Progenitor cell of endocrine pancreas (in vitro differentiated cells): ENCODE measurements around the gene MPIG6B. TPM values are rescaled to one million over a fixed set of nuclear protein-coding genes. Genes with fewer than 3 reads are reported as not detected.

ENCODE experiments used
- DNase-seq: peaks from one replicate; pipeline ENCODE4 v3.0.0; 2021; ENCODE audit warnings: low spot score; ENCODE audit not compliant: unreplicated experiment
- H3K27ac Mint-ChIP-seq: 2 replicates; pipeline ENCODE4 v1.8.0; 2021; ENCODE audit warnings: mild to moderate bottlenecking, moderate library complexity, mixed read lengths
- H3K27me3 Mint-ChIP-seq: 2 replicates; pipeline ENCODE4 v1.8.0; 2021; ENCODE audit warnings: mixed read lengths
- H3K36me3 Mint-ChIP-seq: 2 replicates; pipeline ENCODE4 v1.8.0; 2022; ENCODE audit warnings: mixed read lengths; ENCODE audit not compliant: insufficient read depth
- H3K4me1 Mint-ChIP-seq: 2 replicates; pipeline ENCODE4 v1.8.0; 2021; ENCODE audit warnings: low read depth, mixed read lengths
- H3K4me3 Mint-ChIP-seq: 2 replicates; pipeline ENCODE4 v1.8.0; 2021; ENCODE audit warnings: low read depth, mild to moderate bottlenecking, moderate library complexity, mixed read lengths
- H3K9me3 Mint-ChIP-seq: 2 replicates; pipeline ENCODE4 v1.8.0; 2021; ENCODE audit warnings: low read depth, mixed read lengths
- total RNA-seq: library from RNA; stranded (reverse); gene quantifications from 2 replicates; pipeline ENCODE4 v1.2.1, GENCODE V29; 2021
- TF ChIP-seq, protein P1 (sequence below): fragments of 200-600 bp; sonication (generic); IDR thresholded peaks from one replicate; pipeline ENCODE4 v1.5.0; 2021; ENCODE audit warnings: antibody characterized with exemption, mild to moderate bottlenecking; ENCODE audit not compliant: unreplicated experiment

The MPIG6B gene
- total RNA-seq, 1 donor from 2014 or later: not detected

DNA sequence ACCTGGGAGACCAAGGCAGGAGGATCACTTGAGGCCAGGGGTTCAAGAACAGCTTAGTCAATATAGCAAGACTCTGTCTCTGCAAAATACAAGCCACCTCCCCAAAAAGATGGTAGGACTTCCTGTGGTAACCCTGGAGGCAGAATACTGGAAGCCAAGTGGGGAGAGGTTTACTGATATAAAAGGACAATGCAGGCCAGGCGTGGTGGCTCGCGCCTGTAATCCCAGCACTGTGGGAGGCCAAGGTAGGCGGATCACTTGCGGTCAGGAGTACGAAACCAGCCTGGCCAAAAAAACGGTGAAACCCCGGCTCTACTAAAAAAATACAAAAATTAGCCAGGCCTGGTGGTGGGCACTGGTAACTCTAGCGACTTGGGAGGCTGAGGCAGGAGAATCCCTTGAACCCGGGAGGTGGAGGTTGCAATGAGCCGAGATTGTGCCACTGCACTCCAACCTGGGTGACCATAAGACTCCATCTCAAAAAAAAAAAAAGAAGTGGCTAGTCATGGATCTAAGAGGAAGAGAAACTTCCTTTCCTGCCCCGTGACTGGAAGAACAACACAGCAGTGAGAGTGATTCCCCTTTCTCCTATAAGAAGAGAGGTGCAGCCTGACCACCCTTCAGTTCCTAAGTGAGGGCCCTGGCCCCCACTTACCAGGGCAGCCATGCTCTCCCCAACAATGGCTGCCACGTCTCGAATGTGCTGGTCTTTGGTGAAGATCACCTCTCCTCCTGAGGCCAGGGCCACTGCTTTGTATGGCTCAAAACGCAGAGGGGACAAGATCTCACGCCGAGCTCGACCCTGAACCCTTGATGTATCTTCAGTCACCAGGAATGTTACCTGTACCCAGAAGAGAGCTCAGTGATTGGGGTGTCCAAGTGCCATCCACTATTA lies 45.4 kb downstream of the MPIG6B start:
- Mint-ChIP-seq H3K9me3 (no peaks in the 10 kb centered on the region), H3K36me3 (peaks cover 2% of the 10 kb centered on the region), H3K27me3 (no peaks in the 10 kb centered on the region)

DNA sequence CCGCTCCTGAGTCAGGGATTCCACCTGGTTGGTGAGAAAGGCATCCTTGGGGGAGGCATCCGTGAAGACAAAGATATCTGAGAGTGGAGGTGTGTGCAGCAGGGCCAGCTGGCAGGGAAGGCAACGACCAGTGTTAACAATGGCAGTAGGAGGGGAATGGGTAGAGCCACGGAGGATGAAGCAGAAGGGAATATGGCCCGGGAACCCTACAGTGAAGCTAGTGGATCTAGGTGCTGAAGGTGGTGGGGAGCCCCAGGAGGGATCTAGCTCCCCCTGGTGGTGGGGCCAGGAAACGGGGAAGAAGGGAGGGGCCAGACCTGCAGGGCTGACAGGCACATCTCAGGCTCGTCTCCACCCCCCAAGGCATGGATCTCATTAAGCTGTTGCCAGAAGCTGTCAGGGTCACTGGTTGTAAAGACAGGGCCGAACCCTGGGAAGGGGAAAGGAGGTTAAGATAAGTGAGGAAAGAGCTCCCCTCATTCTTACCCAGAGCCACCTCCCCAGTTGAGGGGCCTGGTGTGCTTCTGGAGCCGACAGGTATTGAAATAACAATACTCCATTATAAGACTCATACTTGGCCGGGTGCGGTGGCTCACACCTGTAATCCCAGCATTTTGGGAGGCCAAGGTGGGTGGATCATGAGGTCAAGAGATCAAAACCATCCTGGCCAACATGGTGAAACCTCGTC lies 46.7 kb downstream of the MPIG6B start:
- no peak overlapping the region for H3K27ac Mint-ChIP-seq
- H3K4me3 Mint-ChIP-seq: no peak overlapping the region
- H3K4me1 Mint-ChIP-seq: no peaks in the 10 kb centered on the region
- no peaks in the 10 kb centered on the region for H3K9me3 Mint-ChIP-seq
- TF ChIP-seq, protein P1, sequence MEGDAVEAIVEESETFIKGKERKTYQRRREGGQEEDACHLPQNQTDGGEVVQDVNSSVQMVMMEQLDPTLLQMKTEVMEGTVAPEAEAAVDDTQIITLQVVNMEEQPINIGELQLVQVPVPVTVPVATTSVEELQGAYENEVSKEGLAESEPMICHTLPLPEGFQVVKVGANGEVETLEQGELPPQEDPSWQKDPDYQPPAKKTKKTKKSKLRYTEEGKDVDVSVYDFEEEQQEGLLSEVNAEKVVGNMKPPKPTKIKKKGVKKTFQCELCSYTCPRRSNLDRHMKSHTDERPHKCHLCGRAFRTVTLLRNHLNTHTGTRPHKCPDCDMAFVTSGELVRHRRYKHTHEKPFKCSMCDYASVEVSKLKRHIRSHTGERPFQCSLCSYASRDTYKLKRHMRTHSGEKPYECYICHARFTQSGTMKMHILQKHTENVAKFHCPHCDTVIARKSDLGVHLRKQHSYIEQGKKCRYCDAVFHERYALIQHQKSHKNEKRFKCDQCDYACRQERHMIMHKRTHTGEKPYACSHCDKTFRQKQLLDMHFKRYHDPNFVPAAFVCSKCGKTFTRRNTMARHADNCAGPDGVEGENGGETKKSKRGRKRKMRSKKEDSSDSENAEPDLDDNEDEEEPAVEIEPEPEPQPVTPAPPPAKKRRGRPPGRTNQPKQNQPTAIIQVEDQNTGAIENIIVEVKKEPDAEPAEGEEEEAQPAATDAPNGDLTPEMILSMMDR: peak; percentile 59
- no peak for DNase-seq
- peaks cover 2% of the 10 kb centered on the region for H3K36me3 Mint-ChIP-seq
- no peaks in the 10 kb centered on the region for H3K27me3 Mint-ChIP-seq

More for the DNA sequence above, 45.4 kb downstream of the MPIG6B start:
- H3K4me1 Mint-ChIP-seq: no peaks in the 10 kb centered on the region
- no peak for DNase-seq
- TF ChIP-seq, protein P1: no peak
- no peak overlapping the region for H3K27ac Mint-ChIP-seq
- no peak overlapping the region for H3K4me3 Mint-ChIP-seq

DNA sequence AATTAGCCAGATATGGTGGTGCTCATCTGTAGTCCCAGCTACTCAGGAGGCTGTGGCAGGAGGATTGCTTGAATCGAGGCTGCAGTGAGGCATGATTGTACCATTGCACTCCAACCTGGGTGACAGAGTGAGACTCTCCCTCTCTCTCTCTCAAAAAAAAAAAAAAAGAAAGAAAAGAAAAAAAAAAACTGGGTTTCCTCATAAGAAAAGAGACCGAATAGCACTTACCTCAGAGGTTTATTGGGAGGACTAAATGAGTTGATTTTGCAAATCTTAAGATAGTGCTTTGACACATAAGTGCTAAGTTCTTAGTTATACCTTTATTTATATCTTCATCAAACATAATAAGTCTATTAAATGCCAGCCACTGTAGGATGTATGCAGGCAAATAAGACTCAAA lies 47.7 kb downstream of the MPIG6B start:
- Mint-ChIP-seq H3K4me1 (peaks cover 4% of the 10 kb centered on the region), H3K4me3 (no peak overlapping the region), H3K27ac (no peak overlapping the region), H3K36me3 (peaks cover 2% of the 10 kb centered on the region), H3K27me3 (no peaks in the 10 kb centered on the region), H3K9me3 (no peaks in the 10 kb centered on the region)
- no peak for DNase-seq
- TF ChIP-seq, protein P1: no peak

DNA sequence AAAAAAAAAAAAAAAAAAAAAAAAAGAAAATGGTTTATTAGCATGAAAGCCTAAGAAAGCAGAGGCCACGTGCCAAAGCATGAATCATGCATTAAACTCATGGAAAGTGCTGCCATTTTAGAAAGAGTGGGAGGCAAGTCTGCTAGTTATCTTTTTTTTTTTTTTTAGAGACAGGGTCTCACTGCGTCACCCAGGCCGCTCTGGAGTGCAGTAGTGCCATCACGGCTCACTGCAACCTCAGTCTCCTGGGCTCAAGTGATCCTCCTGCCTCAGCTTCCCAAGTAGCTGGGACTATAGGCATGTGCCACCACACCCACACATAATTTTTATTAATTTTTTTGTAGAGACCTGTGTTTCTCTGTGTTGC lies 48.8 kb downstream of the MPIG6B start:
- Mint-ChIP-seq H3K9me3 (no peaks in the 10 kb centered on the region), H3K4me1 (peaks cover 10% of the 10 kb centered on the region), H3K4me3 (no peak overlapping the region), H3K27ac (no peak overlapping the region), H3K36me3 (peaks cover 2% of the 10 kb centered on the region), H3K27me3 (no peaks in the 10 kb centered on the region)
- no peak for DNase-seq
- TF ChIP-seq, protein P1: no peak

DNA sequence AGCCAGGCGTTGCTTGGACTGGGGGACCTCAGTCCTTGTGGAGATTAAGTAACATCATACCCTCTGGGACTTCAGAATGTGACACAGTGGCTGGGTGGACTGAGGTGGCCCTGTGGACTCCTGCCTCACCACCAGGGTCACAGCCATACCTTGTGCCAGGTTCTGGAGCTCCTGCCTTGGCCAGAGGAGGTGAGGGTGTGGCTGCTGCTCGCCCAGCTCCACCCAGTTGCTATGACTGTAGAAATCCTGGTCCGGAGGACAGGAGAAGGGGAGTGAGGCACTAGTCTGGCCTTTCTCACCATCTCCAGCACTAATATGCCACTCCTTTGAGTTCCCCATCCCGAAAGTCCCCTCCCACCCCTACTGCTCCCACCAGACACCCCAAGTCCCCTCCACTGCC lies 52.0 kb downstream of the MPIG6B start:
- Mint-ChIP-seq H3K27me3 (no peaks in the 10 kb centered on the region), H3K27ac (peak overlapping the region; percentile 84), H3K4me1 (peaks cover 12% of the 10 kb centered on the region), H3K36me3 (no peaks in the 10 kb centered on the region), H3K9me3 (no peaks in the 10 kb centered on the region), H3K4me3 (no peak overlapping the region)
- no peak for DNase-seq
- TF ChIP-seq, protein P1: no peak
